Testis (tissue), 3 donors: ENCODE results near the gene RPS2. TPM values are rescaled to one million over a fixed set of nuclear protein-coding genes. Genes with fewer than 3 reads are reported as not detected.
A peak's percentile ranks its signal among the peaks of the same experiment; 100 is the strongest.

Source experiments
- DNase-seq: peaks from one replicate; pipeline ENCODE4 v3.0.0-alpha.2; 2019
- H3K27ac ChIP-seq, 2 donors: fragments of 200-600 bp; sonication (generic); one replicate each; pipeline ENCODE4 v1.5.1; 2019
- H3K27me3 ChIP-seq: fragments of 200-600 bp; sonication (generic); one replicate; pipeline ENCODE4 v1.5.1; 2019
- H3K36me3 ChIP-seq: fragments of 200-600 bp; sonication (generic); one replicate; pipeline ENCODE4 v1.5.1; 2017; ENCODE audit warnings: low read depth; ENCODE audit errors: missing control alignments
- H3K4me1 ChIP-seq: fragments of 200-600 bp; sonication (generic); one replicate; pipeline ENCODE4 v1.5.1; 2019
- H3K4me3 ChIP-seq, 2 donors: fragments of 200-600 bp; sonication (generic); one replicate each; pipeline ENCODE4 v1.5.1; 2017 to 2019
- H3K9me3 ChIP-seq: fragments of 200-600 bp; sonication (generic); one replicate; pipeline ENCODE4 v1.5.1; 2017
- CTCF ChIP-seq, 3 experiments: fragments of 450-650 bp in 2 of 3; fragments of 200-600 bp in 1 of 3; sonication (generic) in 1 of 3; IDR thresholded peaks; one replicate each; pipeline ENCODE4 v1.5.1; 2016 to 2019; ENCODE audit warnings: antibody characterized with exemption in 3 of 3, mild to moderate bottlenecking in 2 of 3, moderate library complexity in 1 of 3
- POLR2A ChIP-seq: fragments of 450-650 bp; IDR thresholded peaks from one replicate; pipeline ENCODE4 v1.6.1; 2017; ENCODE audit warnings: antibody characterized with exemption, mild to moderate bottlenecking, moderate library complexity
- WGBS, 2 donors: methylation state at CpG; one replicate each; pipeline ENCODE4 v1.1.5; 2018; 5-methylcytosine and 5-hydroxymethylcytosine counted together
- intact Hi-C: fragments of 100-400 bp; cut with DNase I; formaldehyde crosslinking; loops from one replicate; pipeline ENCODE4 v1.15.1; 2023; ENCODE audit warnings: low total_unique reads
- polyA plus RNA-seq: library from polyadenylated mRNA; stranded (reverse); fragments of 350-450 nt; fragmentation: Illumina TruSeq; extraction: RNeasy Lipid Tissue Mini Kit (QIAGEN cat#74804); gene quantifications from one replicate; pipeline ENCODE4 v1.2.3, GENCODE V29; 2014; ENCODE audit warnings: low read depth, low replicate concordance; ENCODE audit not compliant: insufficient read depth
- total RNA-seq, 2 donors: library from RNA; depleted of rRNA; stranded (reverse); fragments of >200 nt; gene quantifications; one replicate each; pipeline ENCODE4 v1.2.3, GENCODE V29; 2016

The RPS2 gene
- total and polyA plus RNA-seq, 3 donors from 2014 or later: 744 to 1,779 (median 1,272) TPM

GRCh38 chr16:1980030-1980769 is 15.6 kb upstream of the RPS2 start:
- no peak for TF ChIP-seq CTCF (IDR thresholded peaks at IDR 0.05)
- no peak for TF ChIP-seq POLR2A
- no peaks in the 10 kb centered on the region for H3K36me3 ChIP-seq
- 42 to 51% methylated on average over 11 to 53 of the region's 53 CpGs for WGBS, 2 donors

GRCh38 chr16:1979271-1980029 is 14.8 kb upstream of the RPS2 start:
- H3K4me3 ChIP-seq: peak overlapping the region; percentile 4 to 49
- no peaks in the 10 kb centered on the region for H3K27me3 ChIP-seq
- WGBS, 2 donors: 43% methylated on average over 57 of the region's 70 CpGs; no CpG with 5 or more reads in 1 of the 2 donors
- no peaks in the 10 kb centered on the region for H3K9me3 ChIP-seq
- H3K36me3 ChIP-seq: no peaks in the 10 kb centered on the region
- peaks cover 5% of the 10 kb centered on the region for H3K4me1 ChIP-seq
- H3K27ac ChIP-seq: no peak overlapping the region
- peak; percentile 73 for DNase-seq
- intact Hi-C loops: no loop called here
- TF ChIP-seq POLR2A (no peak), CTCF (IDR thresholded peaks at IDR 0.05) (no peak)

More at GRCh38 chr16:1980030-1980769, 15.6 kb upstream of the RPS2 start:
- Histone ChIP-seq H3K4me3 (peak overlapping the region in 1 of 2 donors; percentile 49), H3K27me3 (no peaks in the 10 kb centered on the region), H3K9me3 (no peaks in the 10 kb centered on the region), H3K4me1 (peaks cover 12% of the 10 kb centered on the region), H3K27ac (no peak overlapping the region)
- intact Hi-C loops: no loop called here
- DNase-seq: no peak

GRCh38 chr16:1978476-1979120 is 14.0 kb upstream of the RPS2 start:
- H3K4me3 ChIP-seq: peak overlapping the region; percentile 4 to 49
- H3K4me1 ChIP-seq: peaks cover 5% of the 10 kb centered on the region
- intact Hi-C loops: no loop called here
- TF ChIP-seq POLR2A: no peak
- no peak for TF ChIP-seq CTCF (IDR thresholded peaks at IDR 0.05)
- H3K27me3 ChIP-seq: no peaks in the 10 kb centered on the region
- WGBS, 2 donors: 69% methylated on average over 16 to 37 of the region's 37 CpGs
- no peak for DNase-seq
- no peaks in the 10 kb centered on the region for H3K9me3 ChIP-seq
- H3K36me3 ChIP-seq: no peaks in the 10 kb centered on the region
- no peak overlapping the region for H3K27ac ChIP-seq

- TF ChIP-seq POLR2A (no peak), CTCF (IDR thresholded peaks at IDR 0.05) (no peak)
Measured at GRCh38 chr16:1977875-1978268, 13.2 kb upstream of the RPS2 start.

More at GRCh38 chr16:1977875-1978268, 13.2 kb upstream of the RPS2 start:
- no peaks in the 10 kb centered on the region for H3K27me3 ChIP-seq
- H3K27ac ChIP-seq: no peak overlapping the region
- WGBS, 2 donors: 94% methylated on average over 15 of the region's 18 CpGs; no CpG with 5 or more reads in 1 of the 2 donors
- H3K4me1 ChIP-seq: peaks cover 3% of the 10 kb centered on the region
- H3K9me3 ChIP-seq: no peaks in the 10 kb centered on the region
- DNase-seq: no peak
- intact Hi-C loops: no loop called here
- H3K36me3 ChIP-seq: no peaks in the 10 kb centered on the region
- no peak overlapping the region for H3K4me3 ChIP-seq
